Neural cell (in vitro differentiated cells): ENCODE measurements around the gene BICRAL. TPM values are rescaled to one million over a fixed set of nuclear protein-coding genes. Genes with fewer than 3 reads are reported as not detected.

ENCODE experiments used
- H2AFZ ChIP-seq: fragments of 200-600, 300-800 bp; sonication (generic), shearing (Covaris generic); 2 replicates; pipeline ENCODE4 v1.6.0; 2014; ENCODE audit warnings: low read depth, mild to moderate bottlenecking, antibody characterized with exemption, low read length, moderate library complexity
- H3F3A ChIP-seq: fragments of 200-600 bp; shearing (Covaris generic); 2 replicates; pipeline ENCODE4 v1.6.1; 2016; ENCODE audit warnings: mild to moderate bottlenecking, moderate library complexity, mixed read lengths, antibody characterized with exemption, low read length; ENCODE audit not compliant: insufficient read depth, poor library complexity, severe bottlenecking
- H3K27ac ChIP-seq: fragments of 200-600, 300-800 bp; sonication (generic), shearing (Covaris generic); 2 replicates; pipeline ENCODE4 v1.5.1; 2014; ENCODE audit warnings: mild to moderate bottlenecking, low read length, moderate library complexity
- H3K27me3 ChIP-seq: fragments of 300-800, 200-600 bp; sonication (generic), shearing (Covaris generic); 2 replicates; pipeline ENCODE4 v1.6.0; 2014; ENCODE audit warnings: mild to moderate bottlenecking, low read depth, low read length, moderate library complexity; ENCODE audit not compliant: insufficient read depth
- H3K36me3 ChIP-seq: fragments of 300-800, 200-600 bp; sonication (generic), shearing (Covaris generic); 2 replicates; pipeline ENCODE4 v1.5.1; 2014; ENCODE audit warnings: mild to moderate bottlenecking, antibody characterized with exemption, low read length, moderate library complexity; ENCODE audit not compliant: insufficient read depth
- H3K4me2 ChIP-seq: fragments of 300-800, 200-600 bp; sonication (generic), shearing (Covaris generic); 2 replicates; pipeline ENCODE4 v1.6.0; 2014; ENCODE audit warnings: mild to moderate bottlenecking, low read length
- H3K4me3 ChIP-seq: fragments of 300-800, 200-600 bp; sonication (generic), shearing (Covaris generic); 2 replicates; pipeline ENCODE4 v1.5.1; 2014; ENCODE audit warnings: mild to moderate bottlenecking, low read length, moderate library complexity
- H3K79me2 ChIP-seq: fragments of 200-600 bp; shearing (Covaris generic); replicated peaks from 2 replicates; pipeline ENCODE4 v1.6.0; 2014; ENCODE audit warnings: mild to moderate bottlenecking, low read length, moderate library complexity; ENCODE audit not compliant: insufficient read depth
- H3K9ac ChIP-seq: fragments of 300-800, 200-600 bp; sonication (generic), shearing (Covaris generic); 2 replicates; pipeline ENCODE4 v1.6.1; 2016; ENCODE audit warnings: mild to moderate bottlenecking, low read length, mixed read lengths
- H3K9me2 ChIP-seq: fragments of 200-600 bp; shearing (Covaris generic); 2 replicates; pipeline ENCODE4 v1.6.1; 2016; ENCODE audit warnings: mild to moderate bottlenecking, low read length, mixed read lengths; ENCODE audit not compliant: insufficient read depth
- H3K9me3 ChIP-seq: fragments of 200-600, 300-800 bp; sonication (generic), shearing (Covaris generic); 2 replicates; pipeline ENCODE4 v1.6.1; 2016; ENCODE audit warnings: mild to moderate bottlenecking, mixed run types, low read length, moderate library complexity, mixed read lengths
- H4K20me1 ChIP-seq: fragments of 200-600 bp; shearing (Covaris generic); 2 replicates; pipeline ENCODE4 v1.6.1; 2016; ENCODE audit warnings: mild to moderate bottlenecking, mixed run types; ENCODE audit not compliant: insufficient read depth
- CTCF ChIP-seq: fragments of 450-650 bp; IDR thresholded peaks from 2 replicates; pipeline ENCODE4 v1.5.1; 2014; ENCODE audit warnings: antibody characterized with exemption, mild to moderate bottlenecking, moderate library complexity; ENCODE audit not compliant: poor library complexity, severe bottlenecking
- EP300 ChIP-seq: fragments of 450-650 bp; conservative IDR thresholded peaks from 2 replicates; pipeline ENCODE4 v1.6.1; 2014; ENCODE audit warnings: antibody characterized with exemption, mild to moderate bottlenecking, moderate library complexity; ENCODE audit not compliant: poor library complexity, severe bottlenecking
- EZH2 ChIP-seq: fragments of 200-600, 300-800 bp; shearing (Covaris generic), sonication (generic); IDR thresholded peaks from 2 replicates; pipeline ENCODE4 v1.6.1; 2014; ENCODE audit warnings: antibody characterized with exemption, low read length, borderline replicate concordance, mild to moderate bottlenecking; ENCODE audit not compliant: insufficient read depth, poor library complexity, severe bottlenecking
- MXI1 ChIP-seq: fragments of 450-650 bp; conservative IDR thresholded peaks from 2 replicates; pipeline ENCODE4 v1.6.1; 2014; ENCODE audit warnings: antibody characterized with exemption, mild to moderate bottlenecking; ENCODE audit not compliant: poor library complexity, severe bottlenecking
- POLR2AphosphoS5 ChIP-seq: IDR thresholded peaks from 2 replicates; pipeline ENCODE4 v1.6.1; 2012
- RAD21 ChIP-seq: fragments of 450-650 bp; conservative IDR thresholded peaks from 2 replicates; pipeline ENCODE4 v1.6.1; 2014; ENCODE audit warnings: antibody characterized with exemption, mild to moderate bottlenecking, moderate library complexity
- REST ChIP-seq: IDR thresholded peaks from 2 replicates; pipeline ENCODE4 v1.6.1; 2012; ENCODE audit warnings: borderline replicate concordance
- SMC3 ChIP-seq: fragments of 450-650 bp; conservative IDR thresholded peaks from 2 replicates; pipeline ENCODE4 v1.6.1; 2014; ENCODE audit warnings: antibody characterized with exemption, mild to moderate bottlenecking, moderate library complexity; ENCODE audit not compliant: poor library complexity
- TAF1 ChIP-seq: IDR thresholded peaks from 2 replicates; pipeline ENCODE4 v1.6.1; 2012; ENCODE audit warnings: low read depth
- polyA plus RNA-seq: library from polyadenylated mRNA; depleted of rRNA; stranded (reverse); fragments of >200 nt; gene quantifications from 2 replicates; pipeline ENCODE4 v1.2.3, GENCODE V29; 2014

The BICRAL gene
- polyA plus RNA-seq, 1 donor from 2014 or later, result 6.7 TPM

GRCh38 chr6:42846505-42846904 lies 64.7 kb downstream of the BICRAL start:
- Histone ChIP-seq H3K36me3 (no peaks in the 10 kb centered on the region), H3K9me2 (no peaks in the 10 kb centered on the region), H3F3A (no peaks in the 10 kb centered on the region), H3K27me3 (no peaks in the 10 kb centered on the region), H3K9ac (no peak overlapping the region), H3K9me3 (no peaks in the 10 kb centered on the region), H3K4me3 (no peak overlapping the region), H3K4me2 (no peak overlapping the region), H3K79me2 (no peaks in the 10 kb centered on the region), H3K27ac (no peak overlapping the region), H2AFZ (no peak overlapping the region), H4K20me1 (no peaks in the 10 kb centered on the region)
- TF ChIP-seq POLR2AphosphoS5 (no peak), REST (no peak), CTCF (no peak), RAD21 (no peak)

- H2AFZ ChIP-seq, result no peak overlapping the region
- no peak overlapping the region for H3K4me3 ChIP-seq
- no peaks in the 10 kb centered on the region for H3K9me2 ChIP-seq
- no peaks in the 10 kb centered on the region for H3F3A ChIP-seq
- no peaks in the 10 kb centered on the region for H3K27me3 ChIP-seq
- no peaks in the 10 kb centered on the region for H3K36me3 ChIP-seq
- no peak overlapping the region for H3K27ac ChIP-seq
- no peaks in the 10 kb centered on the region for H4K20me1 ChIP-seq
- no peaks in the 10 kb centered on the region for H3K9me3 ChIP-seq
- H3K4me2 ChIP-seq, result no peak overlapping the region
- H3K9ac ChIP-seq, result no peak overlapping the region
- no peak for TF ChIP-seq TAF1
- no peak for TF ChIP-seq RAD21
- no peak for TF ChIP-seq EZH2
- no peak for TF ChIP-seq MXI1
- TF ChIP-seq CTCF, result no peak
- no peak for TF ChIP-seq SMC3
- no peak for TF ChIP-seq REST
- TF ChIP-seq POLR2AphosphoS5, result no peak
- TF ChIP-seq EP300, result no peak
- H3K79me2 ChIP-seq, result no peaks in the 10 kb centered on the region
Measured at GRCh38 chr6:42848700-42849099, 66.8 kb downstream of the BICRAL start.
